Activated naive CD8-positive, alpha-beta T cell (primary cell): ENCODE measurements around the gene PEAR1.

Source experiments
- H3K27ac Mint-ChIP-seq: one replicate; pipeline ENCODE4 v1.8.0; 2021; ENCODE audit warnings: mixed read lengths
- H3K27me3 Mint-ChIP-seq: one replicate; pipeline ENCODE4 v1.8.0; 2021; ENCODE audit warnings: mixed read lengths
- H3K36me3 Mint-ChIP-seq: one replicate; pipeline ENCODE4 v1.8.0; 2021; ENCODE audit warnings: mixed read lengths
- H3K4me1 Mint-ChIP-seq: one replicate; pipeline ENCODE4 v1.8.0; 2021; ENCODE audit warnings: low read depth, mixed read lengths
- H3K4me3 Mint-ChIP-seq: one replicate; pipeline ENCODE4 v1.8.0; 2021; ENCODE audit warnings: mild to moderate bottlenecking, mixed read lengths
- H3K9me3 Mint-ChIP-seq: one replicate; pipeline ENCODE4 v1.8.0; 2021; ENCODE audit warnings: low read depth, mixed read lengths

Gene PEAR1

DNA sequence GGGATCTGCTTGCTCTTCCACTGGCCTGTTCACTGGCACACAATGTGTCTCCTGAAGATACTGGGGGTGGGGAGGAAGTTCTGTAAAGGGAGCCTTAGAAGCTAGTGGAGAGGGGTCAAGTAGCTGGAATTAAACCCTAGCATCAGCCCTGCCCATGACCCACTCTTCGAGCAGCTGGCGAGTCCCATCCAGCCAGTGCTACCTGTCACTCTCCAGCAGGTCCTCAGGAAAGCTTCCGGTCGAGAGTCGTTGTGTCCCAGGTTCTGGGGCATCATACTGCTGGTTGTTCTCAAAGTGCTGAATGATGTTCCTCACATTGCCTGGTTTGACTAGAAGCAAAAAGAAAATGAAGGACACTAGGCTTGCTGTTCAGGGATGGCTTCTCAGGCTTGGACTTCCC, 57.9 kb downstream of the PEAR1 start:
- H3K36me3 Mint-ChIP-seq, result peaks cover 12% of the 10 kb centered on the region
- H3K4me1 Mint-ChIP-seq, result no peaks in the 10 kb centered on the region
- H3K27ac Mint-ChIP-seq, result no peak overlapping the region

DNA sequence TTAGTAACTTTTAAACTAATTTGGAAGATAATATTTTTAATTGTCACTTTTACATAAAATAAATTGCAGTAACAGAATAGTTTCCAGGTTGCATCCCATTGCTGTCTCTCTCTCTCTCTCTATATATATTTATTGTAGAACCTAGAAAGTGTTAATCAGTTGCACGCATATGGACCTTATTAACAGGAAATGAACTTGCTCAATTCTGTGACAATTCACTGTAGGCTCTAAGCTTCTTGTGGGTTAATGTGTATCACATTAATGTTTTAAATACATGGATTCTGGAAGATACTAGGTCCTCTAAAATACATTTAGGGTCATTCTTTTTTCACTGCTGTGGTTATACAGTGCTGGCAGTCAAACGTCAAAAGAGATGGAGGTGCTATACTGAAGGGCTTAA, 60.1 kb downstream of the PEAR1 start:
- Mint-ChIP-seq H3K27me3 (no peaks in the 10 kb centered on the region), H3K27ac (no peak overlapping the region), H3K4me1 (no peaks in the 10 kb centered on the region), H3K4me3 (no peak overlapping the region), H3K36me3 (peaks cover 19% of the 10 kb centered on the region), H3K9me3 (no peaks in the 10 kb centered on the region)

More for the DNA sequence above, 57.9 kb downstream of the PEAR1 start:
- Mint-ChIP-seq H3K27me3 (no peaks in the 10 kb centered on the region), H3K4me3 (no peak overlapping the region), H3K9me3 (no peaks in the 10 kb centered on the region)

DNA sequence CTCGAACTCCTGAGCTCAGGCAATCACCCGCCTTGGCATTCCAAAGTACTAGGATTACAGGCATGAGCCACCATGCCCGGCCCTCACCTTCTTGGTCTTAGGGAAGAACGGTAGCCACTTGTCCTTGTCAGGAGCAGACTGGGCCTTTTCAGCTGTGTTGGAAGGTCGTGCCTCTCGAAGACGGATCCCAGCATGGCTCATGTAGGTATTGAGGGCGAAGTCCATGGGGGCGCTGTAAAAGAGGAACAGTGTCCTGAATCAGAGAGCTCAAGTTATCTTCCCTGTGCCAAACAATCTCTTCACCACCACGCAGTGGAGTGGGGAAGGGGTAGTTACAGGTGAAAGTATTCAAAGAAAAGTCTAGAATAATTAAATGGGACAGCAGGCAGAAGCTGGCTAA, 62.8 kb downstream of the PEAR1 start:
- H3K4me3 Mint-ChIP-seq, result no peak overlapping the region
- H3K27ac Mint-ChIP-seq, result no peak overlapping the region
- H3K9me3 Mint-ChIP-seq, result no peaks in the 10 kb centered on the region
- H3K4me1 Mint-ChIP-seq, result peaks cover 8% of the 10 kb centered on the region
- no peaks in the 10 kb centered on the region for H3K27me3 Mint-ChIP-seq
- peaks cover 28% of the 10 kb centered on the region for H3K36me3 Mint-ChIP-seq

DNA sequence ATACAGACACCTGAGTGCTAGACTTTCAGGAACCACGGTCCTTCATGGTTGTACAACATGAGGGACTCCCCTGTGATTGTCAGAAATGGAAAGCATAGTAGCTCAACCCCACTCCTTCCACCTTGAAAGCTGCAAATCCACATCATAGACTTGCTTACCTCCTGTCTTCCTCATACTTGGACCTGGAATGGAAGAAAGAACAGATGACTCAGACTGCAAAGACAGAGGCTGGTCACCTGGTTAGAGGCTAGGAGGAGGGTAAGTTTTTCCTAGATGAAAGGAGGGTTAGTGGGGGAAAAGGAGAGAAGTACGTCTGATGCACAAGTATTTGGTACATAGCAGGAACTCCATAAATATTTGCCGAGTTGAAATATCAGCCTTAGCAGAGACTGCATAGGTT, 64.1 kb downstream of the PEAR1 start:
- peaks cover 30% of the 10 kb centered on the region for H3K36me3 Mint-ChIP-seq
- H3K4me1 Mint-ChIP-seq, result peaks cover 19% of the 10 kb centered on the region
- no peak overlapping the region for H3K4me3 Mint-ChIP-seq
- no peaks in the 10 kb centered on the region for H3K27me3 Mint-ChIP-seq
- H3K9me3 Mint-ChIP-seq, result no peaks in the 10 kb centered on the region
- H3K27ac Mint-ChIP-seq, result no peak overlapping the region

DNA sequence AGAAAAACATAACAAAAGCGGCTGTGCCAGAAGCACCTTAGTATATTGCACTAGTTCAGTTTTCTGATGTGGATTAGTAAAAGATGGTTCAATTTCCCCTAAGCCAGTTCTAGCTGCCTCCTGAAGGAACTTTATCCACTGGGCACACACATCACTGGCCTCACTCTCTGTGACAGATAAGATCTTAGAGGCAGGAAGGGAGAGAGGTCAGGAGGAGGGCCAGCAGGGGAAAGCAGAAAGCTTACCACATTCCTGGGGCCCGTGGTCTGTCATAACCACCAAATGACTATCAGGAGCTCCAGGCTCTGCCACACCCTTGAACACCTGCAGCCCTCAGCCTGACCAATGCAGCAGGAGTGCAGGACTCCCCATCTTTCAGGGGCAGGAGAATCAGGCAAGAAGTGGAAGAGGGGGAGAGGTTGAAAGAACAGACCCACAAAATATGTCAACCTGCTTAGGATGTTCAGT, 64.8 kb downstream of the PEAR1 start:
- peaks cover 30% of the 10 kb centered on the region for H3K36me3 Mint-ChIP-seq
- no peak overlapping the region for H3K27ac Mint-ChIP-seq
- no peaks in the 10 kb centered on the region for H3K9me3 Mint-ChIP-seq
- peaks cover 24% of the 10 kb centered on the region for H3K4me1 Mint-ChIP-seq
- H3K4me3 Mint-ChIP-seq, result no peak overlapping the region
- no peaks in the 10 kb centered on the region for H3K27me3 Mint-ChIP-seq

DNA sequence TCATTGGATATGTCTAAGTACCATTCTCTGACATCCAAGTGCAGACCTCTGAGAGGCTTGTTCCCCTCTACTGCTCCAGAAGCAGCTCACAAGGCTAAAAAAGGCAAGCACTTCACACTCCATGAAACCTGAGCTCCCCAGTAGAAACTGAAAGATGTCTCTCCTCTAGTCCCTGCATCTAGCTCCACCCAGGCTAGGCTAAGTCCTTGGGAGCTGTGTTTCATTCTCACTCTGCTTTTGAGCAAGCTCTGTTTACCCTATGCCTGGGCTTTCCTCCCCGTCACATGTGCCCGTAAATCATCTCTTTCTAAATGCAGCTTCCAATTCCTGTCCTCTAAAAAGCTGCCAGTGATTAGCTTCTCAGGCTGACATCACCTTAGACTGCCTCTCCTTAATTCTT, 65.9 kb downstream of the PEAR1 start:
- no peaks in the 10 kb centered on the region for H3K27me3 Mint-ChIP-seq
- no peak overlapping the region for H3K4me3 Mint-ChIP-seq
- H3K4me1 Mint-ChIP-seq, result peaks cover 36% of the 10 kb centered on the region
- no peaks in the 10 kb centered on the region for H3K9me3 Mint-ChIP-seq
- peaks cover 27% of the 10 kb centered on the region for H3K36me3 Mint-ChIP-seq
- H3K27ac Mint-ChIP-seq, result no peak overlapping the region

DNA sequence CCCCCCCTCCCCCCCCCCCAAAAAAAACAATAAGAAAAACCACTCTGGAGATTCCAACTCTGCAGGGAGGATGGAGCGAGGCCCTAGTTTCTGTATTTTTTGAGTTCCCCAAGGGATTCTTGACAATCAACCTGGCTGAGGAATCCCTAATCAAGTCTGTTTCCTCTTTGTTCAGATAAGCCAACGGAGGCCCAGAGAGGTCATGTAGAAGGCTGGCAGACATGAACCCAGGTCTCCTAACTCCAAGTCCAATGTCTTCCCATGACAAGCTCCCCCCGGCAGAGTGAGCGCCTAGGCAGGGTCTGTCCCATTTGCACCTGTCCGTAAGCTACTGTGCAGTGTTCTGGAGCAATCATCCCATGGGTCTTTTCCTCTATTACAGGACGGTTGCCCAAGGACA, 66.4 kb downstream of the PEAR1 start:
- peaks cover 25% of the 10 kb centered on the region for H3K36me3 Mint-ChIP-seq
- H3K4me3 Mint-ChIP-seq, result no peak overlapping the region
- H3K27me3 Mint-ChIP-seq, result no peaks in the 10 kb centered on the region
- H3K9me3 Mint-ChIP-seq, result no peaks in the 10 kb centered on the region
- H3K27ac Mint-ChIP-seq, result no peak overlapping the region
- H3K4me1 Mint-ChIP-seq, result peaks cover 38% of the 10 kb centered on the region

DNA sequence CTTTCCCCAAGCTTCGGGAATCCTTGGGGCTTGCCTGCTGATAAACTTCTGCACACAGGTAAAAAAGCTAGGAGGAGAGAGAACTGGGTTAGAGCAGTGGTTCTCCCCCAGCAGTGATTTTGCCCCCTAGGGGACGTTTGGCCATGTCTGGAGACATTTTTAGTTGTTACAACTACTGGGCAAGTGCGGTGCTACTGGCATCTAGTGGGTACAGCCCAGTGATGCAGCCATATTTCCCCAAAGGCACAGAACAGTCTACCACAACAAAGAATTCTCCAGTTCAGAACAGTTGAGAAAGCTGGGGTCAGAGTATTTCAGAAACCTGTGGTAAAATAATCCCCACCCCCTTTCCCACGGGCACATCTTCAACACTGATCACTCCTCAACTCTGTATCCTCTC, 68.2 kb downstream of the PEAR1 start:
- Mint-ChIP-seq H3K27me3 (no peaks in the 10 kb centered on the region), H3K9me3 (no peaks in the 10 kb centered on the region), H3K27ac (no peak overlapping the region), H3K4me3 (peak overlapping the region; percentile 60), H3K36me3 (peaks cover 25% of the 10 kb centered on the region), H3K4me1 (peaks cover 38% of the 10 kb centered on the region)

DNA sequence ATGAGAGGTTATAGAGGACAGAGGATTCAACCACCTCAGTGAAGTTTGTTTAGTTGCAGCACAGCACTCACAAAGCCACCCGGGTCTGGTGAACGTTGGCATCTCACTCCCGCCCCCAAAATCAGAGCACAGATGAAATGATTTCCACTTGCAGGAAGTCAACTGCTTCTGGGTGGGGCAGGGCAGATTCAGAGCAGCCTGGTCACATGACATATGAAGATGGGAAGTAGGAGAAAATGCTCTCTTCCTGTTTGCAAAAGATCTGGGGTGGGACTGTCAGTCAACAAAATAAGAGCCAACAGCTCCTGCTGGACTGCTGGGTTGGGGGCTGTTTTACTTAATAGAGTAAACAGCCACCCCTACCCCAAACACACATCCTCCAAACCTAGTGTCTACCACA, 70.1 kb downstream of the PEAR1 start:
- Mint-ChIP-seq H3K27ac (peak overlapping the region; percentile 90), H3K36me3 (peaks cover 16% of the 10 kb centered on the region), H3K4me1 (peaks cover 38% of the 10 kb centered on the region), H3K27me3 (no peaks in the 10 kb centered on the region), H3K4me3 (peak overlapping the region; percentile 83), H3K9me3 (no peaks in the 10 kb centered on the region)

DNA sequence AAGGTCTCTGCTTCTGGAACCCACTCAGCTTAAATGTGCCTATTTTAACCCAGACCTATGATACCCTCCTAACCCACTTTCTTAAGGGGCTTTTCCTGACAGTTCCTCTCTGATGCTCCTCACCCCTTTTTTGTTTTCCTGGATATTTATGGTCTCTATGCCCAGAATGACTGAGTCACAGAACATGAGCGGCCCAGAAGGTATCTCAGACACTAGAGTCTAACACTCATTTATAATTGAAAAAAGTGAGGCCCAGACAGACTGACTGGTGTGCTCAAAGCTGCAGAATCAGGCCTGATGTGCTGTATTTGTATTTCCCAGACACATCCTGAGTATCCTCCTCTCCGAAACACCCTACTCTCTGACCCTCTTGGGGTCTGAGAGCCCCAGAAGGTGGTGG, 70.9 kb downstream of the PEAR1 start:
- H3K36me3 Mint-ChIP-seq, result peaks cover 12% of the 10 kb centered on the region
- H3K4me3 Mint-ChIP-seq, result peak overlapping the region; percentile 83
- H3K4me1 Mint-ChIP-seq, result peaks cover 36% of the 10 kb centered on the region
- no peaks in the 10 kb centered on the region for H3K27me3 Mint-ChIP-seq
- H3K27ac Mint-ChIP-seq, result peak overlapping the region; percentile 90
- H3K9me3 Mint-ChIP-seq, result no peaks in the 10 kb centered on the region
